HG03103 (cell line): ENCODE measurements around the gene TDRD1.

Source experiments
- ATAC-seq: cut with Tn5 transposase; IDR thresholded peaks from one replicate; pipeline ENCODE4 v1.9.1; 2021; ENCODE audit warnings: low read depth; ENCODE audit not compliant: unreplicated experiment

The TDRD1 gene

DNA sequence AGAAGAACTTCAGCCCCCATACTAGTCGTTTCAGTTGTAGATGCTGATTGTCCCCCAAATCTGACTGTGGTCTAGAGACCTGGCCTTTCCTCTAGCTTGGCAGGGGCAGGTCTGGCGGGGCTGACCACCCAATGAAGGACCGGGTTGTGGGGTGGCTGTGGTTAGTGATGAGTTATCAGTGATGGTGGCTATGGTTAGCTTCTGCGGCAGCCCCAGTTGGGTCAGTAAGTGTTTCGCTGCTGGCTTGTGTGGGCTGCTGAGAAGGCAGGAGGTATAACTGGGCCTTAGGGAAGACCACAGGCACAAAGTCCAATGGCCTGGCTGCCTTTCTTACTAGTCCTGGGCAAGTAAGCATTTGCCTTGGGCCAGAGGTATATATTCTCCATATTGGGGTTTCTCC lies 81.2 kb downstream of the TDRD1 start:
- ATAC-seq: no peak

DNA sequence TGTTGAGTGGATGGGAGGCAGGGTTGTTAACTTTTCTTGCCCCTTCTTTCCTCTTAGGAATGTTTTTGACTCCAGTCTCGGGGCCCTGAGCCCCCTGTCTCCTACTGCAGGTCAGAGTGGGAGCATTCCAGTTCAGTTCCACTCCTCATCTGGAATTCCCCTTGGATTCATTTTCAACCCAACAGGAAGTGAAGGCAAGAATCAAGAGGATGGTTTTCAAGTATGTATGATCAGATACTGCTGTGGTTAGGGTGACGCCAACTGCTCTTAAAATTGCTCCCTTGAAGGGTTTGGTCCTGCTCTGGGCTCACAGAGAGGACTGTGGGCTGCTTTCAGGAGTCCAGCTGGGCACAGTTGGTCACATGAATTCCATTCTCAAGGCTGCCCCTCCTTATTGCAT lies 81.9 kb downstream of the TDRD1 start:
- ATAC-seq: no peak

DNA sequence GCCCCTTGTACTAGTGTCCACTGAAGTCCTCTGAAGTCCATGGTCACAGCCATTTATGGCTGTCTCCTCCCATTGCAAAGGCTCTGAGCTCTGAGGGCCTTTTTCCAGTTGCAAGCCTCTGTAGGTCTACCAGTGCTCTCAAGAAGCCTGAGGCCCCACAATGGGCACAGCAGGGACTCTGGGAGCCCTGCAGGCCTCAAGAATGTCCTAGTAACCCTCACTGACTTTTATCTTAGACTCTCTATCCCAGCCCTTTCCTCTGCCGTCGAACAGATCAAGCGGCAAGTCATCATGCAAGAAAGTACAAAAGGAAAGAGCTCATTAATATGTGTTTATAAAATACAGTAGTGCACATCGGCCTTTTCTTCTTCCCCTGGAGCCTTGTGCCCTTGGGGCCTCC lies 83.3 kb downstream of the TDRD1 start:
- ATAC-seq: no peak

DNA sequence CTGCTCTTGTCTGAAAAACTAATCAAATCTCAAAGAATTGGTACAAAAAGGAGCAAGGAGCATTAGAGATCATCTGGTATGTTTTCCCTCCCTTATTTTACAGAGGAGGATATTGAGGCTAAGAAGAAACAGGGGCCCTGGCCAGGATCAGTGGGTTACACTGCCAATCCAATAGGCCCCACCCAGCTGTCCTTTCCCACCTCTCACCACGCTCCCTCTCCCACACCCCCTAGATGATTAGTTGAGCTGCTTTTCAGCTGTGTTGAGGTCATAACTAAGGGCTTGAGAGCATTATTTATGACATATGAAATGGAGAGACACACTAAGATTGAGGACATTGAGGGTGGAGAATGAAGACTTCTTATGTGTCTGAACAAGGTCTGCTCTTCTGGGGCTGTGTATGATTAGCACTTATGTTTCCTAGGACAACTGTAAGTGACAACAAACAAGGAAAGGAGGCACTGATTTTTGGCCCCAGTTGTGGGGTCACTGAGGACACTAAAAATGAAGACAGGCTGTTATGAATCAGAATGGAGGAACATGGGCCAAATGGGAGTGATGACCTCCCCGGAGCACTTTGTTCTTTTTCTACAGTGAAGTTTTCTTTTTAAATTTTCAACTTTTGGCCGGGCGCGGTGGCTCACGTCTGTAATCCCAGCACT lies 86.4 kb downstream of the TDRD1 start:
- ATAC-seq: no peak

DNA sequence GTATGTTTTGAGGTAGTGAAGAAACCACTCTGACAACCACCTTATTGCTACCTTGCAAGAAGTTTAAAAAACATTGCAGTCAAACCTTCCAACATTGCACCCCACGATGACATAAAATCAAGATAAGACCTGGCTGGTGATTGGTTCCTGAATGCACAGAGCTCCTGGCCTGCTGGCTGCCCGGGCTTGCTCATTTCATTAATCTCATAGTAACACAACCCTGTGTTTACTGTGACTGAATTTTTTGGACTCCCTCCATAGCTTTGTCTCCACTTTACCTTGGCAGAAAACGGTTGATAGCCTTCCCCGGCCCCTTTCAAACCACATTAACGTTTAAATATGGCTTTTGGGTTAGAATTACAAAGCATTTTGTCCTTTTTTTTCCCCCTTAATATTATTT lies 87.4 kb downstream of the TDRD1 start:
- ATAC-seq: no peak

DNA sequence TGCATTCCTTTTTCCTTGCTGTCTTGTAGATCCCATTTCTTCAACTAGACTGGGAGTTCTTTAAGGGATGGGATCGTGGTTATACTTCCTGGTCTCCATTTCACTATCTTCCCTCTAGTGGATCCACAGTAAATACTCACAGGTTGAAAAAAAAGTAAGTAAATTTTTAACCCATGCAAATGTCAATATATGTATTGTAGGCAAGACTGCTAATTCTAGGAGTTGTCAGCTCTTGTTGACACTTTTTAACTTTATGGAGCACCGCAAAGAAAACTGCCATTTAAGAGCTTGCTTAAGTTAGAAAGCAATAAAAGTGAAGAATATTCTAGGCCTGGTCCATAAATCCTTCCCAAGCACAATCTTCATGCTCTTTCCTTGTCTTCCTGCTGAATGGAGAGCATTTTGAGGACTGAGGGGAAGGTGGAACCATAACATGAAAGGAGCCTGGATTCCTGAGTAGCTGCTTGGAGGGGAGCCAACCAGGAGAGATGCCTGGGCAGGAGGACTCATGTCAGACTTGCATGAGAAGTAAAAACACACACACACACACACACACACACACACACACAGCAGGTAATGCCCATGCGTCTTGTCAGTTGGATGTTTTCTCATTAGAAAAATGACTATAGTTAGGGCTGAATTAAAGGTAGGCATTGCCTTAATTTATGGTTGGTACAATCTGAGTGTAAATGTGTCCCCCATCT lies 92.1 kb downstream of the TDRD1 start:
- ATAC-seq: no peak

DNA sequence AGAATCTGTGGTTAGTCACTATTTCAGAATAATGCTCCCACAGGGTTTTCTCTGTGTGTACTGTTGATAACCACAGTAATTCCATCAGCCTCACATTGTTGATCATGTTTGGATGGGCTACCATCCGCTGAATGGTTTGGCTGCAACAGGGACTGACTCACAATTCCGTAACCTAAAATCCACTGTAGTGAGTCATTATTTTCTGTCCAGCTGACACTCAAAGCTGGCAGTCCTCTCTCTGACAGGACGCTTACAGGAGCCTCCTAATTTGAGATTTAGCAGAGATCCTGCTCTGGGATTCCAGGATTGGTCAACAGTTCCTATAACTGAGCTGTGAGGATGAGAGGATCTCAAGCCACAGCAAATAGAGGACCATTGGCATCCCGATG lies 92.6 kb downstream of the TDRD1 start:
- no peak for ATAC-seq

DNA sequence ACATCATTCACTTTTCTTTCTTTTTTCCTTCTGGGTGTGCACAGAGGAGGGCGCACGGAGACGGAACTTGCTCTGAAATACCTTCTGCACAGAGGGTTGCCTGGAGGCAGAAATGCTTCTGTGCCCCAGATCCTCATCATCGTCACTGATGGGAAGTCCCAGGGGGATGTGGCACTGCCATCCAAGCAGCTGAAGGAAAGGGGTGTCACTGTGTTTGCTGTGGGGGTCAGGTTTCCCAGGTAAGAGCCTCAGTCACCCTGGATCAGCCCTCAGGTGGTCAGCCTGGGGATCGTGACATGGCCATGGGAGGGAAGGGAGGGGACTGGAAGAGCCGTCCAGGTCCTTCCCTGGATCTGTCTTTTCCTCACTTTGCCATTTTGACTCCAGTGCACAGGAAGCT lies 93.5 kb downstream of the TDRD1 start:
- ATAC-seq: no peak

DNA sequence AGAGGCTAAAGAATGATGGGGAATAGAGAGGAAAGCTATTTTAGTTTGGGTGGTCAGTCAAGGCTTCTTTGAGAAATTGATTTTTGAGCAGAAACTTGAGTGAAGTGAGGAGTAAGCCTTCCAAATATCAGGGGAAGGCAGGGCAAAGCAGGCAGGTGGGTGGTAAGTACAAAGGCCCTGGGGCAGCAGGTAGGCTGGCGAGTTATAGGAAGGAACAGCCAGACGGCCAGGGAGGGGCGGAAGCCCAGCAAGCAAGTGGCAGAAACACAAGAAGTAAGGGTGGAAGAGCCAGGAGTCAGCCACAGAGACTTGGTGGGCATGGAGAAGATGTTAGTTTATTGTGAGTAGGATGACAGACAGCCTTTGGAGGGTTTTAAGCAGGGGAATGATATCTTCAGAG lies 94.8 kb downstream of the TDRD1 start:
- ATAC-seq: no peak

DNA sequence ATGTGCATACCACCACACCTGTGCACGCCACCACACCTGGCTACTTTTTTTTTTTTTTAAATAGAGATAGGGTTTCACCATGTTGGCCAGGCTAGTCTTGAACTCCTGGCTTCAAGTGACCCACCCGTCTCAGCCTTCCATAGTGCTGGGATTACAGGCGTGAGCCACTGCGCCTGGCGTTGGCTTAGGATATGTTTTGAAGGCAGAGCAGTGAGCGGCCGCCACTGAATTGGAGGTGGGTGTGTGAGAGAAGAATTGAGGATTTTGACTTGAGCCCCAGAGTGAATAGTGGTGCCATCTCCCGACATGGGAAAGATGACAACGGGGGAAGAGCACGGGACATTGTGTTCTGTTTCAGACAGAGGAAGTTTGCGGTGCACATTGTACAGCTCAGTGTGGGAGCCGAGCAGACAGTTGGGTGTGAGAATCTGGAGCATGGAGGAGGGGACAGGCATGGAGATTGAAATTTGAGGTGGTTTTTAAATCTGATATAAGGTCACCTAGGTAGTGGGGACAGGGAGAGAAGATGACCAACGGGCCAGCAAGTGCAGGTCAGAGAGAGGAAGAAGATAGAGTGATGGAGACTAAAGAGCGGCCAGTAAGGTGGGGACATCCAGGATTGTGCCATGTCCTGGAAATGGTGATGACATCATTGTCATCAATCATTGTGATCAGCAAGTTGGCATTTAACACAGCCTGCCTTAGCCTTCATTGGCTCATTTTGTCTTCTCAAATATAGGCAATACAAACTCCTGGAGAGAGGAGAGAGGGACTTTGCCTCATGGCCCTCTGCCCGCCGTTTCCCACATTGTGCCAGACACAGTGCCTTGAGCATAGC lies 95.7 kb downstream of the TDRD1 start:
- no peak for ATAC-seq

DNA sequence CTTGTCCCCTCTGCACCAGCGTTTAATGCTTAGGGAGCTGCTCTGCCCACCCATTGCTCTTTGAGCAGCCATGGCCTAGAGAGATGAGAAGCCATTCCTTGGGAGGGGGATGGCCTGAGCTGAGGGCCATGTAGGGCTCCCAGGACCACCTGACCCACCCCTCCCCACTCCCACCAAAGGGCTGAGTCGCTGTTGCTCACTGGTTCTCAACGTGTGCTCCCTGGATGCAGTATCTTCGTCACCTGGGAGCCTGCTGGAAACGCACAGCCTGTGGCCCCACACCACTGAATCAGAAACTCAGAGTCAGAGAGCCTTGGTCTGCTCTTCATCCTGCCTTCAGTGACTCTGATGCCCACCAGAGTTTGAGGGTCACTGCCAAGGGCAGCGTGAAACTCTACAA lies 96.9 kb downstream of the TDRD1 start:
- no peak for ATAC-seq

DNA sequence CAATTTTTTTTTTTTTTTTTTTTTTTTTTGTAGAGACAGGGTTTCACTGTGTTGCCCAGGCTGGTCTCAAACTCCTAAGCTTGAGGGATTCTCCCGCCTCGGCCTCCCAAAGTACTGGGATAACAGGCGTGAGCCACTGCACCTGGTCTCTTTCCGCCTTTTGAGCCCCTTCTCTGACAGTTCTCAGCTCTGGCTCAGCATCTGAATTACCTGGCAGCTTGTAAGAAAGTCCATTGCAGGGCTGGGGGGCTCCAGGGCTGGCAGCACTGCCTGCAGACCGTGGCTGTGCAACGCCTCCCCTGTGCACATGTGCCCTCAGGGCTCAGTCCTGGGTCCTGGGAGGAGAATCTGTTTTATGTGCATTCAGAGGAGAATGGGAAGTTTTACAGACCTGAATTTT lies 97.5 kb downstream of the TDRD1 start:
- ATAC-seq: no peak

DNA sequence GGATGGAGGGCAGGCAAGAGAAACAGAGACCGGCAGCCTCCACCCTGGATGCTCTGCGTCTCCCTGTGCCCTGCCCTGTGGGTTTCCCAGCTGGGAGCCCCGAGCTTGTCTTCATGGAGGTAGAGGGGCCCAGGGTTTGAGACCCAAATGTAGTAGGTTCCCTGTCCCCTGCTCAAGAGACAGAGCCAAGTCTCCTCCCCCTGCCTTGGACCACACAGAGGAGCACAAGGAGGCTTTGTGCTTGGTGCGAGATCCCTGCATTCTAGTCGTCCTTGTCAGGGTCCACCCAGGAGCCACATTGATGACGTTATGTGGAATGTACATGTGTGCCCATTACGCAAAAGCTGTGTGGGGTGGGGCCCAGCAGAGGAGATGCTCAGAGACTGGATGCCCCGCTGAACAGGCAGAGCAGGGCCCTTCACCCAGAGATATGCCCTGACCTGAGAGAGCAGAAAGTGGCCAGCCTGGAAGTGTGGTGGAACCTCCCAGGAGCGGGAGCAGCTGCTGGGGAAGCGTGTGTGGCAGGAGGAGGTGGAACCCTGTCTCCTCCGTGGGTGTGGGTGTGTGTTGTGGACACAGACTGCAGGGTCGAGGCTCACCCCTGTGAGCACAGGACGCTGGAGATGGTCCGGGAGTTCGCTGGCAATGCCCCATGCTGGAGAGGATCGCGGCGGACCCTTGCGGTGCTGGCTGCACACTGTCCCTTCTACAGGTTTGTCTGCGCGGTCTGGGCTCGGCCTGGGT lies 99.2 kb downstream of the TDRD1 start:
- no peak for ATAC-seq

DNA sequence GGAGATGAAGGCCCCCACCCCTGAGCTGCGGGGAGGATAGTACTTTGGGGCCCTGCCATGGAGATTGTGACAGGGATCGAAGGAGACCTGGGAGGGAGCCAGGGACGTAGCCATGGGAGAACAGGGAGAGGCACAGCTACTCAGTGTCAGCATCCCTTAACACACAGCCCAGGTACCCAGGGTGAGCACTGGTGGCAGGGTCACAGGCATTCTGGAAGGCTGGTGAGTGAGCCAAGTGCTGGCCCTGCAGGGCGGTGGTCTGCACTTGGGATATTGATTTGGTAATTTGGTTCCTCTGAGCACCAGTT lies 99.7 kb downstream of the TDRD1 start:
- no peak for ATAC-seq

DNA sequence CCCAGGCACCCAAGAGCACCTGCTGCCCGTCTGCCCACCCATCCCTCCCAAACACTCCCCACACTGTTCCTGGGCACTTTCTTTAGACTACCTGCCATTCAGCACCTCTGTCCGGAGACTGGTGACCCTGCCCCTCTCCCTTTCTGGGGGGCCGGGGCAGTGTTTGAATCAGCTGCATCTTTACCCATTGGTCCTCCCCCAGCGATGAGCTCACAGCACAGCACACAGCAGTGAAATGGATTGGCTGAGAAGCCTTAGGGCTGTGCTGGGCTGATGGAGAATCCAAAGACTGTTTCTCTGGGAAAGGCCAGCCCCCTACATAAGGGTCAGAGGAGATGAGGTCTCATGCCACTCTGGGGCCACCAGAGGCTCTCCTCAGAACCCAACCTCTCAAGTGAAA lies 100.1 kb downstream of the TDRD1 start:
- no peak for ATAC-seq

DNA sequence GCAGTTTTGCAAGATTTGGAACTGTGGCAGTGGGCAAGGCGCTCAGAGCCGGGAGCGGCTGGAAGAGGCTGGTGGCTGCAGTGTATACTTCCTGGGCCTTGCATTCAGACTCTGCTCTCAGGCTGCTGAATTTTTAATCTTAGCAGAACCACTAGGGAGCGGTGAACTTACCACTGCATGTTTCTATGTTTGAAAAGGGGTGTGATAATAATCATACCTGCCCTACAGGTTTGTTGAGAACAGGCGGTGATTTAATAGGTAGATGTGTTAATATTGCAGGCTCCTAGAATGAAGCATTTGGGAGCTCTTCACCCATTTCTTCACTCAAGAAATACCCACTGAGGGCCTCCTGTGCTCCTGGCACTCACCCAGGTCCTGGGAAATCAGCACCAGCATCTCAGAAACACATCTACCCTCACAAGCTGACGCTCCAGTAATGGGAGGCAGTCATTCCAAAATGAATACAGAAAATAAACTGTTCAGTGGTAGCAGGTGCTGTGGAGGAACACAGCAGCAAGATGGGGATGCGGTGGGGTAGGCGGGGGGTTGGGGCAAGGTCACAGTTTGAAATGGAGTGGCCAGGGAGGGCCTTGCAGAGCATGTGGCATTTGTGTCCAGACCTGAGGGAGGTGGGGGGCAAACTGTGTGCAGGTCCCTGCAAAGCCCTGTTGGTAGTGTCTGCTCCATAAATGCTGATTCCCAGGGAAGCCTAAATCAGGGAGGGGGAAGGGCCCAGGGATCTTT lies 100.9 kb downstream of the TDRD1 start:
- no peak for ATAC-seq

DNA sequence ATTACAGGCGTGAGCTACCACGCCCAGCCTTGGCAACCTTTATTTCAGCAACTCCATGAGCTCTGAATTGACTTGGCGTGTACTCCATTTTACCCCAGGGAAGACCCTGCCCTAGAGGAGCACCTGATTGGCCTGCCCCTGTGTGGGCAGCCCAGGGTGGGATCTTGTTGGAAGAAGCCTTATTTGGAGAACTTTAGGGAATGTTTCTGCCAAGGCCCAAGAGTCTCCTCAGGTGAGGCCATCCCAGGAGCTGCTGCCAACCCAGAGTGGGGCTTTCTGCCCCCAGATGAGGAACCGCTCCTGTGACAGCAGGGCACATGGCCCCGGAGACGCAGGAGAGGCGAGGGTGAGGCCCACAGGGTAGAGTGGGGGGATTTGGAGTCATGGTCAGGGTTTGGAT lies 101.9 kb downstream of the TDRD1 start:
- no peak for ATAC-seq

DNA sequence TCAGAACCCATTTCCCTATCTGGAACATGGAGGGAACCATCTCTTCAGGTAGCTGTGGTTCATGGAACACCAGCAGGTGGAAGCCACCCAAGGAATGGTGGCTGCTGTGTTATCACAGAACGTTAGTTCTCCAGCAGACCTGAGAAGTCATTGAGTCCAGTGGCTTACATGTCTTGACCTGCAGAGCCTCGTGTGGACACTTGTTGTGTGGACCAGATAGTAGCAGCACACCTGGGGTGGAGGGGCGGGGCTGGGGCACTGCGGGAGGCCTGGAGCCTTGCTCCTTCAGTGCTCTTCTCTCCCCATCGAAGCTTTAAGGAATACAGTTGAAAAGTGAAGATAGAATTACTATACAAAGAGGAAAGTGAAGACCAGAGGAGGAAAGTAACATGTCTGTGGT lies 102.3 kb downstream of the TDRD1 start:
- no peak for ATAC-seq
